Suppressor macrophage (primary cell): ENCODE results near the gene SEMA4B.
A peak's percentile ranks its signal among the peaks of the same experiment; 100 is the strongest.
"Not testable (repeated sequence)": the region's sequence is repeated elsewhere in the genome, so short reads cannot be mapped to it uniquely, and the experiment has no call there.

Experiments
- DNase-seq, 4 experiments: peaks; one replicate each; pipeline ENCODE4 v3.0.0-alpha.2; 2020 to 2022

SEMA4B gene

GRCh38 chr15:90184119-90184785 lies 16.9 kb upstream of the SEMA4B start:
- DNase-seq = no peak

DNA sequence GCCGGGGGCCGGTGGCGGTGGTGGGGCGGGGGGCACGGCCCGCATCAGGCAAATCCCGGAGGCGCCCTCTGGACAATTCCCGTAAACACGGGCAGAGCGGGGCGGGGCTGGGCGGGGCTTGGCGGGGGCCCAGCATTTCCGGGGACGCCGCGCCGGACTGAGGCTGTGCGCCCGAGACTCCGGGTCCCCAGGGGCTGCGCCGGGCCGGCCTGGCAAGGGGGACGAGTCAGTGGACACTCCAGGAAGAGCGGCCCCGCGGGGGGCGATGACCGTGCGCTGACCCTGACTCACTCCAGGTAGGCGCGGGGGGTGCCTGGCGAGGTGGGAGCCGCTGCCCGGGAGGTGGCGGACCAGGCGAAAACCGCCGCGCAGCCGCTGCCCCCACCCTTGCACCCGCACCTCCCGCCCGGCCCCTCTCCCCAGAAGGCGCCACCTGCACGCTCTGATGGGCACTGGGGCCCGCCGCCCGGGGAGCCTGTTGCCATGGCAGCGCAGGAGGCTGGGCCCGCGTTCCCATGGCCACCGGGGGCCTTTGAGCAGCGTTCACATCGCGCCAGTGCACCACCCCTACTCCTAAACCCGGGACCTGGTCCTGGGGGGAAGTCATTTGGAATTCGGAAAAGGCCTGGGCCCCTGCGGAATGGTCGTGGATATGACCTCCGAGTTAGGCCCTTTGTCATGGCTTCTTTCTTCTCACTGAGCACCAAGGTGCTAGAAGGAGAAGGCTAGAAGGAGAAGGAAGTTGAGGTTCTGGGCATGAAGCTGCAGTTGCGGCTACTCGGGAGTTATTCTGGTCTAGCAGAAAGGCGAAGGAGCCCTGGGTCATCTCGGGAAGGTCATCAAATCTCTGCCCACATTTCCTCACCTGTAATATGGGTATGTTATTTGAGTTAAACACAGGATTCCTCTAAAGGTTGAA lies 16.1 kb upstream of the SEMA4B start:
- DNase-seq = peak; percentile 41 to 64 (median 52)

DNA sequence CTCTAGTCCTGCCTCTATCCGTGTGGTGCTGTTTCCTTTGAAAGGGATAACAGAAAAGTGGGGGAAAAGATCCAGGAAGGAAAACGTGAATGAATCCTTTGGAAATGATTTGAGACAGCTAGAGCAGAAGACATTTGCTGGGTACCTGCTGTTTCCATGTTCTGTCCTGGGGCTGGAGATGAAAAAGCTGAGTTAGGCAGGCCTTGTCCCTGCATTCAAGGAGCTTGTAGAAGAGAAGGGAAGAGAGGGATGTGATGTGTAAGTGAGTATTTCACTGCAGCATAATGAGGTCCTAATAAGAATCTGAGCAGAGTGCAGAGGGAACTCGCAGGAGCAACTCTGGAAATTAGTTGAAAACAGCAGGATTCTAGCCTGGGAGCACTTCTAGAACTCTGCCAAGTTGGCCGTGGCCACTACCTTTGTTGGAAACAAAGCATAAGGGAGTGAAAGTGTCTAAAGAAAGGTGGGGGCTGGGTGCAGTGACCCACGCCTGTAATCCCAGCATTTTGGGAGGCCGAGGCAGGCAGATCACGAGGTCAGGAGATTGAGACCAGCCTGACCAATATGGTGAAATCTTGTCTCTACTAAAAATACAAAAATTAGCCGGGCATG lies 13.8 kb upstream of the SEMA4B start:
- no peak for DNase-seq

DNA sequence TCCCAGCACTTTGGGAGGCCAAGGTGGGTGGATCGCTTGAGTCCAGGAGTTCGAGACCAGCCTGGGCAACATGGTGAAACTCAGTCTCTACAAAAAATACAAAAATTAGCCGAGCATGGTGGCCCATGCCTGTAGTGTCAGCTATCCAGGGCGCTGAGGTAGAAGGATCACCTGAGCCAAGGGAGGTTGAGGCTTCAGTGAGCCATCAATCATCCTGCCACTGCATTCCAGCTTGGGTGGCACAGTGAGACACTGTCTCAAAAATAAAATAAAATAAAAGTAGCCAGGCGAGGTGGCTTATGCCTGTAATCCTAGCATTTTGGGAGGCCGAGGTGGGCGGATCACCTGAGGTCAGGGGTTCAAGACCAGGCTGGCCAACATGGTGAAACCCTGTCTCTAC lies 13.1 kb upstream of the SEMA4B start:
- DNase-seq = not testable (repeated sequence)

GRCh38 chr15:90188914-90189748 lies 12.0 kb upstream of the SEMA4B start:
- DNase-seq = peak; percentile 66 to 89 (median 80)

GRCh38 chr15:90189781-90190467 lies 11.2 kb upstream of the SEMA4B start:
- DNase-seq = no peak

GRCh38 chr15:90190606-90191343 lies 10.4 kb upstream of the SEMA4B start:
- no peak for DNase-seq

GRCh38 chr15:90191344-90191687 lies 9.8 kb upstream of the SEMA4B start:
- no peak for DNase-seq

GRCh38 chr15:90191794-90192509 lies 9.2 kb upstream of the SEMA4B start:
- DNase-seq = peak; percentile 63 to 80 (median 77)

DNA sequence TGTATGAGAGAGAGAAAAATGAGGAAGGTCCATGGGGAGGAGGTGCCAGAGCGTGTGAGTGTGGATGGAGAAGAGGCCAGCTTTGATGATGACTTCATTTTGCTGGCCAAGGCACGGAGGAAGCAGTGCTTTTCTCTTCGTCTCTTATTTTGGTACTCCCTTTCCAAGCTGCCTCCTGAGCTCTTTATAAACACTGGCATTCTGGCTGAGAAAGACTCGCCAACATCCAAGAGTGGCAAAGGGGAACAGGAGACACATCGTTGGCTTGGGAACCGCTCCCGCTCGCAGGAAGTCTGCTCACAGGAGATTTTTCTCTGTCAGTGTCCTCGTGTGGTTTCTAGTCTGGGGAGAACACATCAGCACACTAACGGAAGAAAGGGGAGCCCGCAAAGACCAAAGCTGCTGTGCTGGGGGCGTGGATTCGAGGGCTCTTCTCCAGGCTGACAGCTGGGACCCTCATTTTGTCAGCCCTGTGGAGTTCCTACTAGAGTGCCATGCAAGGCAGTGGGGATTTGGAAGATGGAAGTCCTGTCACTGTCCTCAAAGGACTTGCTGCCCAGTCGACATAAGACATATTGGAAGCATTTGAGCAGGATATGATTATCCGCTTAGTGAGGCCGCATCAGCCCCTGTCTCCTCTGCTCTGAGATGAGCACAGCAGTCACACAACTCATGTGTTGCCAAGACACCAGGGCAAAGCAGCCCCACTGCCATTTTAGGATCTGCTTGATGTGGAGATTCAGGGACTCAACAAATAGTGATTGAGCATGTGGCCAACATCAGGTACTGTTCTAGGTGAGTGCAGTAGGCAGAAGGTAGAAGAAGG lies 8.0 kb upstream of the SEMA4B start:
- peak; percentile 70 to 81 (median 78) for DNase-seq

DNA sequence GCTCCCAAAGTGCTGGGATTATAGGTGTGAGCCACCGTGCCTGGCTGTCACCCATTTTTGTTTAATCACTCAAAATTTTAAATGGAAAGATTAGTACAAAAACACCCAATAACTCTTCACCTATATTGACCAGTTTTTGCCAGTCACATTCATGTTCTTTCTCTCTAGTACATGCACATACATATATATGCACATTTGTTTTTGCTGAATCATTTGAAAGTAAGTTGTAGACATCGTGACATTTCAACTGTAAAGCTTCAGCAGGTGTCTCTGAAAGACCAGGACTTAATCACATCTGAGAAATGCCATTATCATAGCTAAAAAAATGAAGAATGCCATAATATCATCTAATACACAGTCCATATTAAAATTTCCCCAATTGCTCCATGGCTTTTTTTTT lies 6.5 kb upstream of the SEMA4B start:
- no peak for DNase-seq

DNA sequence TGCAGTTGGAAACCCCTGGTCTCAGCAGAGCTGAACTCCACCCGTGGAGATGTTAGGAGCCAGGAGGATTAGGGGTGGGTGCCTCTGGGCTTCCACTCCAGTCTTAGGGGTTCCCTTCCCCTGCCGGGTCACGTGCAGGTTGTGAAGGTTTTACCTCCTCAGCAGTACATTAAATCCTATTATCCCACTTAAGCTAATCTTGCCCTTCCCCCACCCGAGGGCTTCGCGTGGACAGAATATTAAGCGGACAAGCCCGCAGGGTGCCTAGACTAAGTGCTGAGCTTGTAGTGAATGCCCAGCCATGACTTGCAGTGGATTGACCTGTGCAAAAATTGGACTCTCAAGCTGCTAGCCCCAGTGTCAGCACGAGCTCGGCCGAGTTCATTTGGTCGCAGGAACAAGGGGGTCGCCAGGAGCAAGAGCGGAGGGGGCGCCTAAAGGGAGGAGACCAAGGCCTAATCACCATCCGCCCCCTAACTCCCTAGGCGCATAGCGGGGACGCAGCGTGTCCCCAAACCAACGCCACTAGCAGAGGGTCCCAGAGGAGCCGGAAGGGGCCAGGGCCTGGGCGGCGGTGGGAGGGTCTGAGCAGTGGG lies 498 bp upstream of the SEMA4B start:
- DNase-seq = peak in 1 of 4 experiments; percentile 29

- peak in 1 of 4 experiments; percentile 28 for DNase-seq
Measured at GRCh38 chr15:90201944-90202375, 830 bp downstream of the SEMA4B start.

DNA sequence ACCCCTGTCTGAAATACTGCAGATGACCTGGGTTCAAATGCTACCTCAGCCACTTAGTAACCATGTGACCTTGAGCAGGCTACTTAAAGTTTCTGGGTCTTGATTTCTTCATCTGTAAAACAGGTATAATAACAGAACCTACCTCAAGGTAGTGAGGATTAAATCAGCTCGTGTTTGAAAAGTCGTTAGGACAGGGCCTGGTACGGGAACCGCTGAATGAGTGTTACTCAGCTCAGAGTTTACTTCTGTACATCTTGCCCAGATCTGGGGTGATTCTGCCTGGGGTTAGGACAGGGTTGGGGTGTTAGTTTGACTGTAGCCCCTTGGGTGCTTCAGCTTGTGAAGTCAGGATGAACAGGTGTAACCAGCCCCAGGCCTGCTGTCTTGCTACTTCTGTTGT lies 1.8 kb downstream of the SEMA4B start:
- no peak for DNase-seq

- no peak for DNase-seq
Measured at GRCh38 chr15:90203473-90203872, 2.3 kb downstream of the SEMA4B start.

- no peak for DNase-seq
Measured at GRCh38 chr15:90203922-90204321, 2.8 kb downstream of the SEMA4B start.

DNA sequence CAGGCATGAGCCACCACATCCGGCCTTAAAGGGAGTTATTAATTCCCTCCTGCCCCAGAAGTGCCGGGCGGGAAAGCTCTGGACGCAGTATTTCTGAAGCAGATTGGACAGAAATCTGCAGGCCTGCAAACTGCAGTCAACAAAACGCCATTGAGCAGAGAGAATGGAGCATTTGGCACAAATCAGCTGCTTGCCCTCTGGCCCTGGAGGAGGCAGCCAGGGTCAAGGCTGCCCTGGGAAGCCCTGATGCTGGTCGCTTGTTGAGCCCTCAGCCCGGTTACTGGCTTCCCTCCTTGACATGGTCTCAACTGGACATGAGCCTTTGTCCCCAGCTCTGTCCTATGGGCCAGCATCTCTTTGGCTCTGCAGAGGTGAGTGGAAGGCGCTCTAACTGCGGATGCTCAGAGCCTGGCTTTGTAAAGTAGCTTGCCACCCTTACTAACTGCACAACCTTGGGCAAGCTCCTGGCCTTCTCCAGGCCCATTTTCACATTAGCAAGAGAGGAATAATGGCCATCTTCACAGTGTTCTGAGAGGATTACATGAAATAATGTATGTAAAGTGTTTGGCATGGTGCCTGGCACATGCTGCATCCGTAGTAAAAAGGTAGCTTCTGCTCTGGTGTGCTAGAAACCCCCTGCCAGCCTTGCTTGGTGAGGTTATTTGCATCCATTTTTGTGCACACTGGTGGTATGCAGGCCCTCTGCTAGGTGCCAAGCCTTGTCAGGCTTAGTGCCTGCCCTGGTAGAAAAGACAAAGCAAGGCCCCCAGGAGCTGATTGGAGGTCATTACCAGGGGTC lies 4.1 kb downstream of the SEMA4B start:
- DNase-seq = no peak

DNA sequence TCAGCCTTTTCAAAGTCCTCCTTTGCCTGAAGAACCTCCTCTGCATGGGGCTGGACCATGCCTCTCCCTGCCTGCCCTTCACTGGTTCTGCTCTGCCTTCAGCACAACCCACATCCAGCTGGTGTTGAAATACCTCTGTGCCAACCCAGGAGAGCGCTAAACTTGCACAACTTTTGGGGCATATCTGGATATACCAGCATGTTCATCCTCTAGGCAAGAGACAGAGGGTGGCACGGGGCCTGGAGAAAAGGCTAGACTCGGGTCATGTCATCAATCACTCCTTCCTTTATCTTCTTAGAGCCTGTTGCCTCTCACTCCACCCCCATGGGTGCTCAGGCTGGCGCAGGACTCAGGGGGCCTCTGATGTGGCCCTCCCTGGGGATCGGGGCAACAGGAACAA lies 4.8 kb downstream of the SEMA4B start:
- DNase-seq = peak; percentile 27 to 81 (median 58)
